Measurements from ENCODE around the gene GRAP2. TPM values are rescaled to one million over a fixed set of nuclear protein-coding genes. Genes with fewer than 3 reads are reported as not detected.

Gene GRAP2
- total and polyA plus RNA-seq, 8 donors, result 0.45 to 29.1 (median 3.0) TPM; not detected in 2

DNA sequence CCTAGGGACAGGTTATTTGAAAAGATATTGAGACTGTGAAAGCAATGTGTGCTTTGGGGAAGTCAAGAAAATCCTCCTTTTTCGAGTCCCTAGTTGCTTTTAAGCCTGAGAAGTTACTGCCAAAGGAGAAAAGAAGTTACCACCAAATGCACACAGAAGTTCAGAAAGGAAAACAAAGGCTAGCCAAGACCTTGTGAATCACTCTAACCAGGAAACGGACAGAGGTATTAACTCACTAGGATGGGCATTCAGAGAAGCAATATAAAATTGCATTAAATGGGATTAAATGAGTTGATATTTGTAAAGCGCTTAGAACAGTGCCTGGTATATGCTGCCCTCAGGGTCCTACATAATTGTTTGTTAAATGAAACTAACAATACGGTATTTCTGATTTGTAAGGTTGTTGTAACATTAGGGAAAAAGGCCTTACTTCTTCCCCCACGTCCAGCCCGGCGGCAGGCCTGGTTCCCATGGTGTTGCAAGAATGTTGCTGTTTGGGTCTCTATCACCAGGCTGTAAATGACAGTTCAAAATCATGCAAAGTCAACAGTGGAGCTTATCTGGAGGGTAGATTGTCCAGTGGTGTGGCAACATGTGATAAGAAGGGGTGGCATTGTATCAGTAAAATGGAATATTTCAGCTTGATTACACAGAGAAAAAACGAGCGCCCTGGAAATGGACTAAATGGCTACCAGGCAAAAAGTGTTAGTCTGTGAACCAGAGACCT is 66.4 kb downstream of the GRAP2 start:
- peaks cover 0 to 31% (median 0%) of the 10 kb centered on the region in 3 donors for H3K27me3 ChIP-seq
- H3K4me3 ChIP-seq, result no peak overlapping the region
- DNase-seq, result peak in 1 of 2 donors; percentile 67
- H3K4me1 ChIP-seq, result peaks cover 9 to 37% (median 14%) of the 10 kb centered on the region in 4 donors
- TF ChIP-seq EP300 (IDR thresholded peaks at IDR 0.05) (no peak), POLR2AphosphoS5 (IDR thresholded peaks at IDR 0.05) (peak in 2 of 3 donors; percentile 12 to 32)
- TF ChIP-seq, protein P1, sequence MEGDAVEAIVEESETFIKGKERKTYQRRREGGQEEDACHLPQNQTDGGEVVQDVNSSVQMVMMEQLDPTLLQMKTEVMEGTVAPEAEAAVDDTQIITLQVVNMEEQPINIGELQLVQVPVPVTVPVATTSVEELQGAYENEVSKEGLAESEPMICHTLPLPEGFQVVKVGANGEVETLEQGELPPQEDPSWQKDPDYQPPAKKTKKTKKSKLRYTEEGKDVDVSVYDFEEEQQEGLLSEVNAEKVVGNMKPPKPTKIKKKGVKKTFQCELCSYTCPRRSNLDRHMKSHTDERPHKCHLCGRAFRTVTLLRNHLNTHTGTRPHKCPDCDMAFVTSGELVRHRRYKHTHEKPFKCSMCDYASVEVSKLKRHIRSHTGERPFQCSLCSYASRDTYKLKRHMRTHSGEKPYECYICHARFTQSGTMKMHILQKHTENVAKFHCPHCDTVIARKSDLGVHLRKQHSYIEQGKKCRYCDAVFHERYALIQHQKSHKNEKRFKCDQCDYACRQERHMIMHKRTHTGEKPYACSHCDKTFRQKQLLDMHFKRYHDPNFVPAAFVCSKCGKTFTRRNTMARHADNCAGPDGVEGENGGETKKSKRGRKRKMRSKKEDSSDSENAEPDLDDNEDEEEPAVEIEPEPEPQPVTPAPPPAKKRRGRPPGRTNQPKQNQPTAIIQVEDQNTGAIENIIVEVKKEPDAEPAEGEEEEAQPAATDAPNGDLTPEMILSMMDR (IDR thresholded peaks at IDR 0.05), result no peak
- 32 to 51% (median 46%) methylated on average over 9 of the region's 9 CpGs for WGBS, 5 donors
- H3K27ac ChIP-seq, result peak overlapping the region in 4 of 5 donors; percentile 26 to 68 (median 50)
- intact Hi-C loops (cut with DNase I; ENCODE audit: low total_unique reads), result no loop called here
- no peaks in the 10 kb centered on the region for H3K36me3 ChIP-seq
- no peaks in the 10 kb centered on the region for H3K9me3 ChIP-seq

- no peak overlapping the region for H3K4me3 ChIP-seq
- intact Hi-C loops (cut with DNase I; ENCODE audit: low total_unique reads), result no loop called here
- H3K4me1 ChIP-seq, result peaks cover 9 to 33% (median 14%) of the 10 kb centered on the region in 4 donors
- TF ChIP-seq EP300 (IDR thresholded peaks at IDR 0.05) (no peak), POLR2AphosphoS5 (IDR thresholded peaks at IDR 0.05) (no peak), POLR2A (IDR thresholded peaks at IDR 0.05) (no peak)
- TF ChIP-seq, protein P1 (IDR thresholded peaks at IDR 0.05), result no peak
- H3K9me3 ChIP-seq, result no peaks in the 10 kb centered on the region
- 43 to 66% (median 63%) methylated on average over 15 to 20 of the region's 20 CpGs for WGBS, 5 donors
- DNase-seq, result peak in 1 of 2 donors; percentile 50
- H3K27ac ChIP-seq, result peak overlapping the region in 2 of 5 donors; percentile 37 to 68
- peaks cover 0 to 41% (median 0%) of the 10 kb centered on the region in 3 donors for H3K27me3 ChIP-seq
- no peaks in the 10 kb centered on the region for H3K36me3 ChIP-seq
Measured at GRCh38 chr22:39967996-39968972, 67.4 kb downstream of the GRAP2 start.

- Histone ChIP-seq H3K27ac (no peak overlapping the region), H3K36me3 (no peaks in the 10 kb centered on the region), H3K9me3 (no peaks in the 10 kb centered on the region), H3K4me3 (no peak overlapping the region), H3K27me3 (peaks cover 0 to 55% (median 0%) of the 10 kb centered on the region in 3 donors), H3K4me1 (peaks cover 9 to 33% (median 14%) of the 10 kb centered on the region in 4 donors)
- TF ChIP-seq EP300 (IDR thresholded peaks at IDR 0.05) (no peak), POLR2A (IDR thresholded peaks at IDR 0.05) (no peak), POLR2AphosphoS5 (IDR thresholded peaks at IDR 0.05) (no peak)
- TF ChIP-seq, protein P1 (IDR thresholded peaks at IDR 0.05), result no peak
- intact Hi-C loops (cut with DNase I; ENCODE audit: low total_unique reads), result no loop called here
- 85 to 87% (median 86%) methylated on average over 9 to 10 of the region's 10 CpGs for WGBS, 5 donors
- no peak for DNase-seq
Measured at GRCh38 chr22:39970742-39971141, 69.9 kb downstream of the GRAP2 start.

DNA sequence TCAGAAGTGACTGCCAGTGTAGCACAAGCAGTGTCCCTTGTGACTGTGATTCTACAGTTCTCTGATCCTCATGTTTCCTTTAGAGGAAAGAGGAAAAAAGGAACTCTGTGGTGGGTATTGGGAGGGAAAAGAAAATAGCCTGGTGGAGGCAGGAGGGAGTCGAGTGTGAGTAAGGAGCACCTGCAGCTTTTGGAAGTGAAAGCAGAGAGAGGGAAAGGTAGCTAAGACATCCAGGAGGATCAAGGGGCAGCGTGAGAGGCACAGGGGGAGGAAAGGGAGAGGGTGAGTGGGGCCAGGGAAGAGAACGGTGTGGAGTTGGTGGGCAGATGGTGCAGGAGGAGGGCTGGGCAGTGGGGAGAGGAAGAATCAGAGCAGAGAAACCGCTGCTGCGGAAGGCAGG is 71.8 kb downstream of the GRAP2 start:
- peaks cover 4 to 15% (median 10%) of the 10 kb centered on the region in 4 donors for H3K4me1 ChIP-seq
- no peak overlapping the region for H3K4me3 ChIP-seq
- no peaks in the 10 kb centered on the region for H3K9me3 ChIP-seq
- no peak for DNase-seq
- H3K27ac ChIP-seq, result no peak overlapping the region
- 52 to 75% (median 72%) methylated on average over 5 of the region's 5 CpGs for WGBS, 5 donors
- H3K27me3 ChIP-seq, result peaks cover 0 to 65% (median 0%) of the 10 kb centered on the region in 3 donors
- no peak for TF ChIP-seq EP300 (IDR thresholded peaks at IDR 0.05)
- TF ChIP-seq, protein P1 (IDR thresholded peaks at IDR 0.05), result no peak
- TF ChIP-seq POLR2A (IDR thresholded peaks at IDR 0.05), result no peak
- intact Hi-C loops (cut with DNase I; ENCODE audit: low total_unique reads), result no loop called here
- H3K36me3 ChIP-seq, result no peaks in the 10 kb centered on the region

Data from stomach (tissue), 9 donors.